GM12874 (cell line): ENCODE data around the gene PARP8.

ENCODE experiments used
- CTCF ChIP-seq: IDR thresholded peaks from 2 replicates; pipeline ENCODE4 v1.5.1; 2011; ENCODE audit warnings: low read depth, mild to moderate bottlenecking, control low read depth, low read length, moderate library complexity; ENCODE audit not compliant: insufficient read depth

Gene PARP8

DNA sequence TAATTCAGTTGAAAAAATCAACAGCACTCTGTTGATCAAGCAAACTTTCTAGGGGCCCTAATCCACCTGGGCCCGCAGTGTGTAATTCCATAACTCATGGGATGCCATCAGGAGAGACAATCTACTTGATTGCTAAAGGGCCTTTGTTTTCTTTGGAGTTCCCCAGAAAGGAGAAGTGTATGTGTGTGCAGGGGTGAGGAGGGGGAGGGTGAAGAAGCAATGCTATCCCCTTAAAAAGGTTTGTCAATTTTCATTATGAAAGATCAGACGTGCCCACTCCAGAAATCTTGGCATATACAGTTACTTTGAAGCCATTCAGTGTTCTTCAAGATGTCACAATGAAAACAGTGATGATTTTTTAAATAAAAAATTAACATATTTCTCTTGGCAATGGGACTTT, 6.2 kb downstream of the PARP8 start:
- no peak for TF ChIP-seq CTCF

DNA sequence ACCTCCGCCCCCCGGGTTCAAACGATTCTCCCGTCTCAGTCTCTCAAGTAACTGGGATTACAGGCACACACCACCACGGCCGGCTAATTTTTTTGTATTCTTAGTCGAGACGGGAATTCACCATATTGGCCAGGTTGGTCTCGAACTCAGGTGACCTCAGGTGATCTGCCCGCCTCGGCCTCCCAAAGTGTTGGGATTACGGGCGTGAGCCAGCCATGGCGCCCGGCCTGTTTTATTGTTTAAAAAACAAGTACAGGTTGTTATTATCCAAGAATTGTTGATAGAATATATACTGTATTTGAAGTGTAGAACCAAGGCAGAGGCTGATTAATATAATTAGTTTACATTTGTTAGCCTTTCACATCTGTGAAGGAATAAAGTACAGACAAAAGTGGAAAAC, 8.9 kb downstream of the PARP8 start:
- TF ChIP-seq CTCF = no peak

DNA sequence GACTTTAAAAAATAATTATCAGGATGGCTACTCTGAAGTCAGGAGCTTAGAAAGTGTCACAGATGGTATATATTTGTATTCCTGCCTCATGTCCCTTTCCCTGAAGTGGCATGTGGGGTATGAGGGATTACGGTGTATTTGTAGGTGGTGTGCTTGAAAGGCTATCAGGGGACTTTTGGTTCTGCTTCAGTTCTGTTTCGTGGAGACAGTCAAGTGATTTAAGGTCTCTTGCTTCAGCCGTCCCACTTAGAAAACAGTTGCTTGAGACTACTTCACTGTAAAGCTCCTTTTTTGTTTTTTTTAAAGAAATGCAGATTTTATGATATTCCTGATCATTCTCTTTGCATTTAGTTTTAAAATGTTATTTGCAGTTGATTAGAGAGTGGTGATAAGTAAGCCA, 18.3 kb downstream of the PARP8 start:
- no peak for TF ChIP-seq CTCF

DNA sequence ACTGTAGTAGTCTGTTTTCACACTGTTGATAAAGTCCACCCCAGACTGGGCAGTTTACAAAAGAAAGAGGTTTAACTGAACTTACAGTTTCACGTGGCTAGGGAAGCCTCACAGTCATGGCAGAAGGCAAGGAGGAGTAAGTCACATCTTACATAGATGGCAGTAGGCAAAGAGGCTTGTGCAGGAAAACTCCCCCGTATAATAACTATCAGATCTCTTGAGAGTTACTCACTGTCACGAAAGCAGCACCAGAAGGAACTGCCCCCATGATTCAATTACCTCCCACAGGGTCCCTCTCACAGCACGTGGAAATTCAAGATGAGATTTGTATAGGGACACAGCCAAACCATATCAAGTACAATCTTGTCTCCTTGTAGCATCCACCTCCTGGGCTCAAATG, 21.1 kb downstream of the PARP8 start:
- no peak for TF ChIP-seq CTCF

GRCh38 chr5:50691399-50692016, 25.1 kb downstream of the PARP8 start:
- TF ChIP-seq CTCF = no peak

GRCh38 chr5:50694027-50694590, 27.7 kb downstream of the PARP8 start:
- no peak for TF ChIP-seq CTCF

GRCh38 chr5:50697739-50698138, 31.3 kb downstream of the PARP8 start:
- no peak for TF ChIP-seq CTCF
